Cardiac septum (tissue), 1 donor: ENCODE results near the gene C1QC. TPM values are rescaled to one million over a fixed set of nuclear protein-coding genes. Genes with fewer than 3 reads are reported as not detected.

Experiments
- microRNA-seq: library from miRNA; unstranded; fragments of <30 nt; microRNA quantifications from one replicate; pipeline ENCODE4 v1.2.0, GENCODE V29; 2020
- total RNA-seq: library from RNA; stranded (reverse); fragmentation: NEBNext Ultra II Directional; extraction: Animal tissue kit (Norgen Biotek cat#: 25700); gene quantifications from one replicate; pipeline ENCODE4 v1.2.1, GENCODE V29; 2021
- donor health status: DM: no; HTN: no; CAD: no.

Gene C1QC
- total RNA-seq, 1 donor from 2014 or later = 38.6 TPM

Small RNA genes within 50 kb of the gene (microRNA-seq; reads per million reads assigned to microRNA genes)
- gene MIR6127 = not detected

Other genes with a start within 250 kb of the C1QC start
- gene ZBTB40, start 191.8 kb upstream of the C1QC start, total RNA-seq = 12.9 TPM
- gene EPHA8, start 80.1 kb upstream of the C1QC start, total RNA-seq = not detected
- gene C1QA, start 7.0 kb upstream of the C1QC start, total RNA-seq = 35.1 TPM
- gene C1QB, start 9.6 kb downstream of the C1QC start, total RNA-seq = 34.3 TPM
- gene EPHB2, start 67.2 kb downstream of the C1QC start, total RNA-seq = 0.81 TPM